ENCODE data around the gene GRSF1.
"Not testable (repeated sequence)": the region's sequence is repeated elsewhere in the genome, so short reads cannot be mapped to it uniquely, and the experiment has no call there.

Gene GRSF1

GRCh38 chr4:70831293-70831692 lies 8.4 kb downstream of the GRSF1 start:
- DNase-seq: no peak

- DNase-seq: no peak
Measured at GRCh38 chr4:70830054-70830453, 9.6 kb downstream of the GRSF1 start.

- no peak for DNase-seq
Measured at GRCh38 chr4:70829492-70829891, 10.2 kb downstream of the GRSF1 start.

- DNase-seq: no peak
Measured at GRCh38 chr4:70829015-70829414, 10.7 kb downstream of the GRSF1 start.

GRCh38 chr4:70818921-70819320 lies 20.8 kb downstream of the GRSF1 start:
- DNase-seq: no peak

- DNase-seq: no peak
Measured at GRCh38 chr4:70818173-70818855, 21.4 kb downstream of the GRSF1 start.

- no peak for DNase-seq
Measured at GRCh38 chr4:70816894-70817293, 22.8 kb downstream of the GRSF1 start.

GRCh38 chr4:70815370-70815769 lies 24.3 kb downstream of the GRSF1 start:
- no peak for DNase-seq

GRCh38 chr4:70808151-70808550 lies 31.5 kb downstream of the GRSF1 start:
- DNase-seq: no peak

- DNase-seq: no peak
Measured at GRCh38 chr4:70802928-70803580, 36.6 kb downstream of the GRSF1 start.

- DNase-seq: no peak
Measured at GRCh38 chr4:70801265-70801809, 38.4 kb downstream of the GRSF1 start.

GRCh38 chr4:70793626-70794025 lies 46.1 kb downstream of the GRSF1 start:
- DNase-seq: no peak

- no peak for DNase-seq
Measured at GRCh38 chr4:70788733-70789132, 51.0 kb downstream of the GRSF1 start.

- no peak for DNase-seq
Measured at GRCh38 chr4:70787496-70787895, 52.2 kb downstream of the GRSF1 start.

GRCh38 chr4:70783096-70783495 lies 56.6 kb downstream of the GRSF1 start:
- DNase-seq: no peak

- no peak for DNase-seq
Measured at GRCh38 chr4:70778888-70779422, 60.7 kb downstream of the GRSF1 start.

- DNase-seq: no peak
Measured at GRCh38 chr4:70772929-70773555, 66.6 kb downstream of the GRSF1 start.

GRCh38 chr4:70769396-70769795 lies 70.3 kb downstream of the GRSF1 start:
- DNase-seq: not testable (repeated sequence)

- DNase-seq: no peak
Measured at GRCh38 chr4:70768301-70768948, 71.3 kb downstream of the GRSF1 start.
